Cardiac muscle cell (in vitro differentiated cells and primary cell): ENCODE results near the gene PPP1R14D. TPM values are rescaled to one million over a fixed set of nuclear protein-coding genes. Genes with fewer than 3 reads are reported as not detected.
A peak's percentile ranks its signal among the peaks of the same experiment; 100 is the strongest.

Experiments used
- DNase-seq, 2 donors: peaks; one replicate each; pipeline versions ENCODE4 v3.0.0 to v3.0.0-alpha.2; 2010 to 2017; ENCODE audit warnings: low read depth in 1 of 2, low spot score in 1 of 2
- H3K27ac ChIP-seq: fragments of 200-600 bp; sonication (generic); 2 replicates; pipeline ENCODE4 v1.5.1; 2016
- H3K27me3 ChIP-seq: fragments of 200-600 bp; sonication (generic); 2 replicates; pipeline ENCODE4 v1.6.0; 2016; ENCODE audit warnings: control low read depth
- H3K36me3 ChIP-seq: fragments of 200-600 bp; sonication (generic); 2 replicates; pipeline ENCODE4 v1.5.1; 2016; ENCODE audit warnings: control low read depth
- H3K4me1 ChIP-seq: fragments of 200-600 bp; sonication (generic); 2 replicates; pipeline ENCODE4 v1.8.1; 2017; ENCODE audit warnings: low read depth, mild to moderate bottlenecking, mixed run types
- H3K4me3 ChIP-seq: fragments of 200-600 bp; sonication (generic); 2 replicates; pipeline ENCODE4 v1.5.1; 2016; ENCODE audit warnings: mild to moderate bottlenecking
- H3K9me3 ChIP-seq: fragments of 200-600 bp; sonication (generic); 2 replicates; pipeline ENCODE4 v1.5.1; 2017; ENCODE audit warnings: low read depth, mild to moderate bottlenecking, control low read depth
- polyA plus RNA-seq: library from polyadenylated mRNA; unstranded; fragments of >200 nt; fragmentation: Nextera tagmentation; extraction: Ambion mirVana; gene quantifications from 2 replicates; pipeline ENCODE4 v1.2.1, GENCODE V29; 2016
- total RNA-seq: library from RNA; depleted of rRNA; stranded (reverse); fragments of >200 nt; gene quantifications from 2 replicates; pipeline ENCODE4 v1.2.3, GENCODE V29; 2016
- TF ChIP-seq, protein P1 (sequence below): IDR thresholded peaks from 2 replicates; pipeline ENCODE4 v1.5.1; 2012; ENCODE audit warnings: low read depth, mild to moderate bottlenecking, low read length

PPP1R14D gene
- total and polyA plus RNA-seq, 2 experiments from 2014 or later: not detected

DNA sequence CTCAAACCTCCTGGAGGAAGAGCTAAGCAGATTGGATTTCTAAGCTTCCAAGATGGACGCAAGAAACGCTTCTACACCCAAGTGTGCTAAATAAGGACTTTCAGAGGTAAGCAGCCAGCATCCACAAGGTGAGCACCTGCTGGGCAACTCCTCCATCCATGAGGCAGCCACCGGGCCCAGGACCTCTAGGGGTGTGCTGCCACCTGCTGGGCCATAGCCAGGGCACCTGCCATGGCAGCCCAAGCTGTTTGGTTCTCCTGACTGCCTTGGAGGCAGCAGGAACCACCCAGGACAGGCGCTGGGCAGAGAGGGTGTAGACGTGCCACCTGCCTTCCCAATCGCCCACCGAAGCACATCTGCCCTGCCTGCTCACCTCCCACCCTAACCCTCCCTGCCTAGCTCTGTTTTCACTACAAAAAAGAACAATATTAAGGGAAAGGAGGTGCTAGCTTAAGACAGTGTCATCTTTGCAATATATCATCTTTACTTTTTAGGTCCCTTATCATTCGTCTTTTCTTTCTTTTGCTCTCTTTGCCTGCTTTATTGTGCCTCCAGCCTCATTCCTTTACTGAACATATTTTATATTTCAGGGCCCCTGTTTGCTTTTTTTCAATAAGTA is 45.8 kb downstream of the PPP1R14D start:
- Histone ChIP-seq H3K9me3 (no peaks in the 10 kb centered on the region), H3K4me3 (no peak overlapping the region), H3K27ac (no peak overlapping the region), H3K27me3 (no peaks in the 10 kb centered on the region), H3K36me3 (peaks cover 10% of the 10 kb centered on the region), H3K4me1 (no peaks in the 10 kb centered on the region)
- TF ChIP-seq, protein P1, sequence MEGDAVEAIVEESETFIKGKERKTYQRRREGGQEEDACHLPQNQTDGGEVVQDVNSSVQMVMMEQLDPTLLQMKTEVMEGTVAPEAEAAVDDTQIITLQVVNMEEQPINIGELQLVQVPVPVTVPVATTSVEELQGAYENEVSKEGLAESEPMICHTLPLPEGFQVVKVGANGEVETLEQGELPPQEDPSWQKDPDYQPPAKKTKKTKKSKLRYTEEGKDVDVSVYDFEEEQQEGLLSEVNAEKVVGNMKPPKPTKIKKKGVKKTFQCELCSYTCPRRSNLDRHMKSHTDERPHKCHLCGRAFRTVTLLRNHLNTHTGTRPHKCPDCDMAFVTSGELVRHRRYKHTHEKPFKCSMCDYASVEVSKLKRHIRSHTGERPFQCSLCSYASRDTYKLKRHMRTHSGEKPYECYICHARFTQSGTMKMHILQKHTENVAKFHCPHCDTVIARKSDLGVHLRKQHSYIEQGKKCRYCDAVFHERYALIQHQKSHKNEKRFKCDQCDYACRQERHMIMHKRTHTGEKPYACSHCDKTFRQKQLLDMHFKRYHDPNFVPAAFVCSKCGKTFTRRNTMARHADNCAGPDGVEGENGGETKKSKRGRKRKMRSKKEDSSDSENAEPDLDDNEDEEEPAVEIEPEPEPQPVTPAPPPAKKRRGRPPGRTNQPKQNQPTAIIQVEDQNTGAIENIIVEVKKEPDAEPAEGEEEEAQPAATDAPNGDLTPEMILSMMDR: peak; percentile 42
- DNase-seq: peak; percentile 32 to 76

DNA sequence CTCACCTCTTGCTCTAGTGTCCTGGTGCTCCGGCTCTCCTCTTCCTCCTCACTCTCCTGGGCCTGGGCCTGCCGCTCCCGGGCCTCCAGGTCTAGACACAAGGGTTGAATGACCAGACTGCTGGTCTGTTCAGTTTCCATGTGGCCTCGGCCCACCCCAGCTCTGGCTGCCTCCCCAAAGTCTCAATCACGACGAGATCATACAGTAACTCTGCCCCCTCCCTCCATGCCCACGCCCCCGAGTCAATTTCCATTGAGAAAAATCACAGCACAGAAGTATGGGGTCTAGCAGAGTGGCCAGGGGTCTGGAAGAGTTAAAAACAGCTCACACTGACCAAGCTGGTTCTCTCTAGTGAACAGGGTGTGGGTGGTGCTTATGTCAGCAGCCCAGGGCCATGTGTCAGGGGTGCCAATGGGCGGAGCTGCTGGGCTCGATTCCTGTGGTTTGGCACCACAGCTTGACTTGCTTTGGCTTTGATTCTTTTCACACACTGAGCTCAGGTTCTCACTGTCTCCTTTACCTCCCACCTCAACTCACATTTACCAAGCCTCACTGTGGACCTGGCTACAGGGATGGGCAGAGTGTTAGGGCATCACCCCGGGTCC is 51.9 kb downstream of the PPP1R14D start:
- no peak overlapping the region for H3K4me3 ChIP-seq
- H3K9me3 ChIP-seq: no peaks in the 10 kb centered on the region
- peaks cover 10% of the 10 kb centered on the region for H3K36me3 ChIP-seq
- no peaks in the 10 kb centered on the region for H3K27me3 ChIP-seq
- TF ChIP-seq, protein P1: no peak
- DNase-seq: peak in 1 of 2 donors; percentile 53
- no peak overlapping the region for H3K27ac ChIP-seq
- no peaks in the 10 kb centered on the region for H3K4me1 ChIP-seq

DNA sequence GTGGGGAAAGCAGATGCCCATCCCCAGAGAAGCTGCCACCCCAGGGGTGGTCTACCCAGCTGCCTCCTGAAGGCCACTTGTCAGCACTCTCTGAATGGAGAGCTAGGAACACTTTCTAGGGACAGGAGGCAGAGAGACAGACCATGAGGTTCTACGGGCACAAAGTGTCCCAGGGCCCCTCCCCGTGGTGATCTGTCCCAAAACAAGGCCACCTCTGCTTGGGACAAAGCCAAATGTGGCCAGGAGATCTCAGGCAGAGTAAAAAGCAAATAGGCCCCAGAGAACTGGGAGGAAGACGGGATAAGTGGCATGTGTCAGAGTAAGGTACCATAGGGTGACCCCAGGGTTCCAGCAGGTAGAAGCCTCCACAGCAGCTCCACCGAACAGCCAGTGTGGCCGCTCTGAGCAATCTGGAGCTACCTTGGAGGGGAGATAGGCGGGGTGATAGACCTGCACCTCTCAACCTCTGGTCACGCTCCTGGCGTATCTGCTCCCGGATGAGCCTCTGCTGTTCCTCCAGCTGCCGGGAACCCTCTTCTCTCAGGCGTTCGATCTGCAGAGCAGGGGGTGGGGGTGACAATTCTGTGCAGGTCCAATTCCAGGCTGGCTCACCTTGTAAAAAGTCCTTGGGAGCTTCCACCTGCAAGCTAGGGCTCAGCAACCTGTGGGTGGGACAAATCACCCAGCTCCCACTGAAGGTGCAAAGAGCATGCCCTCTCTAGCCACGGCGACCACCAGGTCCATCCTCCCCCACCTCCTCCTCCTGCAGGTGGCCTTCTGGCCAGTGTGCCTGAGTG is 52.6 kb downstream of the PPP1R14D start:
- H3K27me3 ChIP-seq: no peaks in the 10 kb centered on the region
- H3K4me1 ChIP-seq: no peaks in the 10 kb centered on the region
- H3K9me3 ChIP-seq: no peaks in the 10 kb centered on the region
- no peak overlapping the region for H3K4me3 ChIP-seq
- DNase-seq: no peak
- TF ChIP-seq, protein P1: no peak
- no peak overlapping the region for H3K27ac ChIP-seq
- peaks cover 10% of the 10 kb centered on the region for H3K36me3 ChIP-seq

DNA sequence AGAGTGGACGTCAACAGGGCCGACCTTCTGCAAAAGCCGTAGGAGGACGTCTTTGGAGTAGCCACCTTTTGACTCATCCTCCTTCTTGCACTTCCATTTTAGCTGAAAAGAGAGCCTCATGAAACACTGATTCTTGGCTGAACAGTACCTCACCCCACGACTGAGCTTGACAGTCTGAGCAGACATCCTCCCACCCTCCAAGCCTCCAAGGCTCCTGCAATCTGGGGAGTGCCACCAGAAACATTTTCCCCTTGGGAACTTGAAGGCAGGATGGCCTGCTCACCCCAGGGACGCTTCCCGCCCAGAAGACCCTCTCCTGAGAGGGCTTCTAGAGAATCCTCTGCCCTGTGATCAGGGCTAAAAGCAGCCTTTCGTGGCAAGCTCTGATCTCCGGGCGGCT is 53.5 kb downstream of the PPP1R14D start:
- DNase-seq: no peak
- H3K27ac ChIP-seq: no peak overlapping the region
- H3K4me1 ChIP-seq: no peaks in the 10 kb centered on the region
- H3K4me3 ChIP-seq: no peak overlapping the region
- peaks cover 10% of the 10 kb centered on the region for H3K36me3 ChIP-seq
- no peaks in the 10 kb centered on the region for H3K9me3 ChIP-seq
- H3K27me3 ChIP-seq: no peaks in the 10 kb centered on the region
- TF ChIP-seq, protein P1: no peak

DNA sequence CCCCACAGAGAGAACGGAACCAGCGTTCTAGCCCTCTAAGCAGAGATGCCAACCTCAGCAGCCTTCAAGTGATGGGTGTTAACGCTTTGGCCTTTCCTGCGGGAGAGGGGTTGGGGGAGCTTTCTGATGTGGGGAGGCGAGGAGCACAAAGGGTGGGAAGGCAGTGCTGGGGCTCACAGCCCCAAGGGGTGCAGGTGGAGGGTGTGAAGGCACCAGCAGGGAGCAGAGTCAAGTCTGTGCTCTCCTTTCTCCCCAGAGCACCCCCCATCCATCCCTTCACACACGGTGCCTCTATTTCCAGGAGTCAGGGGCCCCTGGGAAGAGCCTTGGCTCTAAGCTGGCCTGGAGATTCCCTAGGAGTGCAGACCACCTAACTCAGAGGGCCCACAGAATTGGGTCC is 54.6 kb downstream of the PPP1R14D start:
- TF ChIP-seq, protein P1: no peak
- Histone ChIP-seq H3K9me3 (no peaks in the 10 kb centered on the region), H3K27me3 (no peaks in the 10 kb centered on the region), H3K4me3 (no peak overlapping the region), H3K27ac (no peak overlapping the region), H3K36me3 (peaks cover 6% of the 10 kb centered on the region), H3K4me1 (no peaks in the 10 kb centered on the region)
- DNase-seq: no peak
